Amniotic epithelial cell (primary cell): ENCODE results near the gene ATXN1.
A peak's percentile ranks its signal among the peaks of the same experiment; 100 is the strongest.

Experiments
- DNase-seq: peaks from one replicate; pipeline ENCODE4 v3.0.0-alpha.2; 2010; ENCODE audit warnings: low read depth

The ATXN1 gene

DNA sequence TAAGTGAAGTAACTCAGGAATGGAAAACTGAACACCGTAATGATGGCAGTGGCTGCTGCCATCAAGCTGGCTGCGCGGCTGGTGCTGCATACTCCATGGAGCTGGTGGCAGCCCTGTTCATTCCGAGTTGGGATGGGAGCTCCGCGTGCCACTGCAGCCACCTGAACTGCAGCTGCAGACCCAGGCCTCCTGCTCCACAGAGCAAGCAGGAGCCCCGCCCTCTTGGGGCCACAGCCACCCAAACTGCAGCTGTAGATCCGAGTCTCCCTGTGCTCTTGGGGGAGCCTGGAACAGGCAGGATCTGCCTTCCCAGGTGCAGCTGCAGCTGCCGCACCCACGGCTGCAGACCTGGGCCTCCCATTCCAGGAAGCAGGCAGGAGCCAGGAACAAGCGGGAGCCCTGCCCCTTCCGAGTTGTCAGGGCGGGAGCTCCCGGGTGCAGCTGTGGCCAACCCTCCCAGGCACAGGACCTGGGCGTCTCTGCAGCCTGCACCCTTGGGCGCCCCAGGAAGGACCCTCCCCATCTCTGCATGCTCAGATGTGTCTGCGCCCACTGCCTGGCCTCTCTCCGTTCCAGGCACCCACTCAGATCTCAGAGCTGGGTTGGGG, 402.6 kb downstream of the ATXN1 start:
- DNase-seq: no peak

GRCh38 chr6:16355699-16356446, 405.4 kb downstream of the ATXN1 start:
- DNase-seq: peak; percentile 66

- DNase-seq: no peak
Observed at GRCh38 chr6:16355238-16355637, 406.0 kb downstream of the ATXN1 start.

GRCh38 chr6:16354692-16355091, 406.6 kb downstream of the ATXN1 start:
- no peak for DNase-seq

- DNase-seq: no peak
Observed at GRCh38 chr6:16352821-16353438, 408.3 kb downstream of the ATXN1 start.

DNA sequence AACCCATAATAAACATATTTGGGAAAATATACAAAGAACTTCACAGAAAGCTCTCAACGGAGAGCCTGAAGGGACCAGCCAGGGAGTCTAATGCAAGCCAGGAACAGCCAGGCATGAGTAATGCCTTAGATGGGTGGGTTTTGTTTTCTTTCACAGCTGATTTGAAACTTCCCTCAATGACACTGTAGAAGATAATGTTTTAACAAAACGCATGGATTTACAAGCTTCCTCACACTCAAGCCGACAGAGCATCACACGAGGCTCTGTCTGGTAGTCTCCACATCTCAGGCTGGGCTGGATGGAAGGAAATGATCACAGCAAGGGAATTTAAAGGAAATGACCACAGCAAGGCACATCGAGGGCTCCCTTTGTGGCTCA, 409.0 kb downstream of the ATXN1 start:
- DNase-seq: peak; percentile 61

DNA sequence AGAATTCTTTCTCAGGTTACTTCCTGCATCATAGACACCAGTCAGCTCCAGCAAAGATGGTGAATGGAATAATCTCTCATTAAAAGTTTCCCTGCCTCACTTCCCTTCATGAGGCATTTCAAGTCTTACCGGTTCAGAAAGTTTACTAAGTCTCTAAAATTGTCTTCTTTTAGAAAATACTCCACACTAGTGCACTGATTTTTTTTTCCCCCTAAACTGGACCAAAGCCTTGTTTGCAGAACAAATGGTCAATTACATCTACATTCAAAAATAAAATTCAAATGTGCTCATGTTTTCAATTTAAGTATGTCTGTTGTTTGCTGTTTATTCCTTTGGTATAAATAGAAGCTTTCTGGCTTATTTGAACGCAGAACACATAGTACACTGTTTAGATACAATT, 411.7 kb downstream of the ATXN1 start:
- DNase-seq: no peak

GRCh38 chr6:16346831-16347230, 414.4 kb downstream of the ATXN1 start:
- DNase-seq: no peak

DNA sequence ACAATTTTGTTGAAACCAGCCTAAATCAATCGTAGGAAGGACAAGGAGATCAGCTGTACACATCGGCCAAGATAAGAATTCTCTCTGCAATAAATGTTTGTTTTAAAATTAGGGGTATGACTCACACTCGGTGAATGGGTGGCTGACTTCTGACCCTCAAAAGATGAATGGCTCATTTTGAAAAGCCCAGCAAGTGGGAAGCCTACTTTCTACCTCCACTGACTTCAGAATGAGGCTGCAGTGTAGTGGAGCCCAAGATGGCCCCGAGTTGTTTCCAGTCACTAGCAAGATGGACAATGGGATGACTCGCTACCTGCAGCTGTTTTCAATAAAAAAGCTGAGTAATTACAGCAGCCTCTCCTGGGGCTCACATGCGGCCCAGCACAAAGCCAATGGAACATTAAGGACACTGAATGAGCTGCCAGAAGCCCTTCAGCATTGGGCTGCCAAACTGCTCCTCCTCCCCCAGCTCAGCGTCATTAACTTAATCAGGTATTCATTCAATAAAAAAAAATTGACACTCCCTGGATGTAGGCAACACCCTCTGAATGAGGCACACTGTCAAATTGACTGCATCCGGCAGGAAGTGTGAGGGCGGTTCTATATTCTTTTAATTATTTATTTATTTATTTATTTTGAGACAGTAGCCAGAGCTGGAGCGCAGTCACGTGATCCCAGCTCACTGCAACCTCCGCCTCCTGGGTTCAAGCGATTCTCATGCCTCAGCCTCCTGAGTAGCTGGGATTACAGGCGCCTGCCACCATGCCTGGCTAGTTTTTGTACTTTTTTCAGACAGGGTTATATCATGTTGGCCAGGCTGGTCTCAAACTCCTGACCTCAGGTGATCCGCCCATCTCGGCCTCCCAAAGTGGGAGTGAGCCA, 415.6 kb downstream of the ATXN1 start:
- peak; percentile 93 for DNase-seq

DNA sequence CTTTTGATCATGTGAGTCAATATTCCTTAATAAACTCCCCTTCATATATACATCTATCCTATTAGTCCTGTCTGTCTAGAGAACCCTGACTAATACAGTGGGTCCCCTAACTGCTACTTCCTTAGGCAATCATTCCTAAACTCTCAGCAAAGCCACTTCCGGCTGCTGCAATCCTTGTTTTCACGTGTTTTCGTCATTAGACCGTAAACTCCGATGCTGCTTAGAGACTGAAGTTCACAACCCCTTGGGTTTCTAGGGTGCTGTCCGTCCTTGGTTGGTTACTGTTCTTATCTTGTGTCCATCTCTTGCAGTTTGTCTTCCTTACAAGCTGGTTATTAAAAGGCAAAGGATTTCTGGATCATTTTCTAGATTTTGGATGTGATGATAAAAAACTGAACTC, 416.5 kb downstream of the ATXN1 start:
- peak; percentile 97 for DNase-seq

- no peak for DNase-seq
Observed at GRCh38 chr6:16343593-16343992, 417.7 kb downstream of the ATXN1 start.

GRCh38 chr6:16339265-16339587, 422.0 kb downstream of the ATXN1 start:
- DNase-seq: no peak

DNA sequence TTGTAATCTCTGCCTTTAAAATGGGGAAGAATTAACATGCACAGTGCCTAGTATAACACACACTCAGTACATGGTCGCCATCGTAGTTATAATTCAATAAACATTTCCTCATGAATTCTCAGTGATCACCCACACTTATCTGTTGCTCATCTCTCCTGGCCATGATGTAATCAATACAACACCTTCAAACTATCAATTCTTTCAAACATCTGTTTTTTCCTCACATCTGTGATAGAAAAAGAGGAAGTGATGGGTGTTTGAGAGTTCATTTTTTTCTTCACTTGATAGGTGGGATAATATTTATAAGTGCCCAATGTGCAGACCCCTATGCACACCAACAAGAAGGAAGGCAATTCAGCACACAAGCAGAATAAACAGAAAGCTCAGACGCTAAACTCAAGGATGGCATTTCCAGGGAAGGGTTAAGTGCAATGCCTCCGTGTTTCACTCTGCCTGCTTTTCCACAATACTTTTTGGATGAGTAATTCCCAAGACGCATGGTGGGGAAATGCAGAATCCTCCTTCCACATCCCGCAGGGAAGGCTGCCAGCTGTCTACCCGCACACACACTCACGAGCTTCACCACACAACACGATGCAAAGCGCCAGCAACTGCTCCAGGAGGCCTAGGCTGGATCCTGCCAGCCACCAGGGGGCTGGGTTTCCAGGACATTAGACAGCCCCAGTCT, 422.5 kb downstream of the ATXN1 start:
- DNase-seq: peak; percentile 100

- DNase-seq: peak; percentile 76
Observed at GRCh38 chr6:16337295-16337975, 423.8 kb downstream of the ATXN1 start.

DNA sequence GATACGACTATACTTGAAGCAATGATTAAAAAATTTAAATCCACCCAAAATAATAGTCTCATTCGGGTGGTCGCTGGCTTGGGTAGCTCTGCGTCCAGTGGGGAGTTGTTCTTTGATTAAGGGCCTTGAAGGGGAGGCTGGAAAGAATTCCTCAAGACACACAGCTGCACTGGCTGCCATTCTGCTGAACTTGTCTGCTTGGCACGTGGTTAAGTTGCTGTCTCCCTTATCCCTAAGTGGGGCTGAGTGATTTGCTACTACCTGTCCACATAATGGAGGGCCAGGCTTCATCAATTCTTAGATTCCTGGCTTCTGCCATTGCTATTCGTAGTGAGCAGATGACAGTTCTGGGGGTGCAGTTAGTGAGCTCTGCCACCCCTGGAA, 424.4 kb downstream of the ATXN1 start:
- no peak for DNase-seq

DNA sequence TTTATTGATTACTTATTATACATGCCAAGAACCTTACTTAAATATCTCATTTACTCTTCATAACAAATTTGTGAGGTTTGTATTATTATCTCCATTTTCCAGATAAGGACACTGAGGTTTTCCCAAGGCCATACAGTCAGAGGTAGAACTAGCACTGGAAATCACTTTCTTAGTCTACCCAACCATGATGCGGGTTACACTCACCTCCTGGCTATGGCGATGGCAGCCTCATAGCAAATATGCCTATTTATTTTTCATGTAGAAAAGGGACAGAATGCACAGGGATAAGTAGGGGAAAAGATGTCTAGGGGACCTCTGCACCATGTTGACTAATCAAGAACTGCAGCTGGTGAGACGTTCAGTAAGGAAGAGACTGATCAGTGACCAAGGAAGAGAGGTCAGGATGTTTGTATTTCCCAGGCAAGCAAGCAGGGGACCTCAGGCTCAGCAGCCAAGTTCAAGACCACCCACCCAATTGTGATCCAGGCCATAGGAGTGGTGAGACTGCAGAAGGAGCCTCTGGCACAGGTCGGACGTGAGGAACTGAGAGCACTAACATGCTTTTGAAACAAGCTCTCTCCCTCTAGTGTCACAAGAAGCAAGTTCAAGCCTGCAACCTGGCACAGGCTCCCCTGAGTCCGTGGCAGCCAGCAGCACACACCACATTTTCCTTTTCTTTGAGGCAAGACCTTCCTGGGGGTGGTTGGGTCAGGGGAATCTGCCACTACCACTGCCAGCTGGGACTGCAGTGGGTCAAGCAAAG, 425.0 kb downstream of the ATXN1 start:
- DNase-seq: no peak

DNA sequence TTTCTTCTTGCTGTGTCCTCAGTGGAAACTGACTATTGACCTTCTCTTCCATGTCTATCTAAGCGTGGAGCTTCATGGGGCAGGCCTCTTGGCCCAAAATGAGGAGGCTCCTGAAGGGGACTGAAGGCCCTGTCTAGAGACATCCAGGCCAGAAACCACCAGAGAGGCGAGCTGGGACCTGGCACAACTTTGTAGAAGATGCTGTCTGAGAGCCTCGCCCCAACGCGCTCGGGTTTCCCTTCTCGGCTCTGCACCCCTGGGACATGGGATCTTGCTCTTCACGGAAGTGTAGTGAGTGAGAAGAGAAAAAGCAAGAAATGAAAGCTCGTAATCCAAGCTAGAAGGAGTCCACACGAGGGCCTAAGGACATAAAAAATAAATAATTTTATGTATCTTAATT, 426.1 kb downstream of the ATXN1 start:
- no peak for DNase-seq

GRCh38 chr6:16334671-16335070, 426.6 kb downstream of the ATXN1 start:
- peak; percentile 97 for DNase-seq

DNA sequence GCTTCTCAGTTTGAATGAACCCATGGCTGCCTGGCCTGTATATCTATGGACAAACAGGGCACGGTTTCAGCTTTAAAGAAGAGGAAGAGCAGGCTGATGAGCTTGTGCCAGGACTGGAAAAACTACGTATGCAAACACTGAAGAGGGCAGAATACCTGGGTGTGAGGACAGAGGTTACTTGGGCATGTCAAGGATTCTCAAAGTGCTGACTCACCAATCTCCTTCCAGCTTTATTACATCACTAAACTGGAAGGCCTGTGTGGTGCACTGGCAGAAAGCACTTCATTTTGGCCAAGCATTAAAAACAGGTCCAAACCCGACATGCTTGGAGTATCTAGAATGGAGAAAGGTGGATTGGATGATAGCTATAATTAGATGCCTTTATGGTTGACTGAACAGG, 427.7 kb downstream of the ATXN1 start:
- DNase-seq: peak; percentile 86

- DNase-seq: peak; percentile 68
Observed at GRCh38 chr6:16332175-16332542, 429.1 kb downstream of the ATXN1 start.
